Adipocyte (in vitro differentiated cells): Measurements from ENCODE around the gene SLC16A11.
"Not testable (repeated sequence)": the region's sequence is repeated elsewhere in the genome, so short reads cannot be mapped to it uniquely, and the experiment has no call there.

Source experiments
- DNase-seq: peaks from one replicate; pipeline ENCODE4 v3.0.0-alpha.2; 2015; ENCODE audit warnings: low read depth
- H3K27me3 ChIP-seq: replicated peaks from 2 replicates; pipeline ENCODE4 v1.7.0; 2013; ENCODE audit warnings: mild to moderate bottlenecking, low read length, moderate library complexity; ENCODE audit not compliant: control insufficient read depth, insufficient read depth
- H3K36me3 ChIP-seq: 2 replicates; pipeline ENCODE4 v1.7.0; 2013; ENCODE audit warnings: low read length, mild to moderate bottlenecking, moderate library complexity; ENCODE audit not compliant: control insufficient read depth, insufficient read depth, severe bottlenecking
- H3K4me1 ChIP-seq: 2 replicates; pipeline ENCODE4 v1.7.0; 2013; ENCODE audit warnings: mild to moderate bottlenecking, low read length, moderate library complexity; ENCODE audit not compliant: control insufficient read depth, insufficient read depth
- H3K4me3 ChIP-seq: 2 replicates; pipeline ENCODE4 v1.7.0; 2013; ENCODE audit warnings: mild to moderate bottlenecking, low read length, moderate library complexity
- H3K9ac ChIP-seq: 2 replicates; pipeline ENCODE4 v1.7.0; 2013; ENCODE audit warnings: mild to moderate bottlenecking, low read length, moderate library complexity
- H3K9me3 ChIP-seq: 2 replicates; pipeline ENCODE4 v1.7.0; 2013; ENCODE audit warnings: mild to moderate bottlenecking, low read length, moderate library complexity; ENCODE audit not compliant: control insufficient read depth

SLC16A11 gene

GRCh38 chr17:7050583-7050982 lies 6.7 kb upstream of the SLC16A11 start:
- H3K9me3 ChIP-seq, H3K36me3 ChIP-seq, H3K4me1 ChIP-seq, H3K9ac ChIP-seq, H3K4me3 ChIP-seq, DNase-seq: not testable (repeated sequence)
- H3K27me3 ChIP-seq, result peaks cover 34% of the 10 kb centered on the region

- Histone ChIP-seq H3K9ac (no peak overlapping the region), H3K4me1 (no peaks in the 10 kb centered on the region), H3K27me3 (peaks cover 31% of the 10 kb centered on the region), H3K9me3 (no peaks in the 10 kb centered on the region), H3K36me3 (no peaks in the 10 kb centered on the region), H3K4me3 (no peak overlapping the region)
- no peak for DNase-seq
Observed at GRCh38 chr17:7048968-7049367, 5.1 kb upstream of the SLC16A11 start.

GRCh38 chr17:7047566-7047965 lies 3.7 kb upstream of the SLC16A11 start:
- DNase-seq, result no peak
- Histone ChIP-seq H3K4me1 (peaks cover 10% of the 10 kb centered on the region), H3K27me3 (peaks cover 34% of the 10 kb centered on the region), H3K9ac (no peak overlapping the region), H3K9me3 (no peaks in the 10 kb centered on the region), H3K36me3 (no peaks in the 10 kb centered on the region), H3K4me3 (no peak overlapping the region)

GRCh38 chr17:7046725-7047397 lies 3.0 kb upstream of the SLC16A11 start:
- H3K27me3 ChIP-seq, result peaks cover 35% of the 10 kb centered on the region
- DNase-seq, H3K36me3 ChIP-seq: not testable (repeated sequence)

GRCh38 chr17:7046127-7046724 lies 2.3 kb upstream of the SLC16A11 start:
- H3K4me3 ChIP-seq, result no peak overlapping the region
- no peaks in the 10 kb centered on the region for H3K36me3 ChIP-seq
- DNase-seq, result no peak
- H3K9ac ChIP-seq, result no peak overlapping the region
- peaks cover 10% of the 10 kb centered on the region for H3K4me1 ChIP-seq
- H3K9me3 ChIP-seq, result no peaks in the 10 kb centered on the region
- H3K27me3 ChIP-seq, result peaks cover 35% of the 10 kb centered on the region

More at GRCh38 chr17:7046725-7047397, 3.0 kb upstream of the SLC16A11 start:
- H3K9ac ChIP-seq, H3K4me1 ChIP-seq, H3K9me3 ChIP-seq: not testable (repeated sequence)
- peak overlapping the region; percentile 44 for H3K4me3 ChIP-seq

- Histone ChIP-seq H3K36me3 (no peaks in the 10 kb centered on the region), H3K9me3 (no peaks in the 10 kb centered on the region), H3K4me3 (no peak overlapping the region), H3K9ac (no peak overlapping the region), H3K27me3 (peaks cover 30% of the 10 kb centered on the region), H3K4me1 (peaks cover 10% of the 10 kb centered on the region)
- DNase-seq, result peak; percentile 89
Observed at GRCh38 chr17:7045492-7046126, 1.7 kb upstream of the SLC16A11 start.

GRCh38 chr17:7043182-7043496 lies 753 bp downstream of the SLC16A11 start:
- Histone ChIP-seq H3K4me3 (peak overlapping the region; percentile 66), H3K27me3 (peaks cover 25% of the 10 kb centered on the region), H3K36me3 (no peaks in the 10 kb centered on the region), H3K9ac (peak overlapping the region; percentile 54), H3K4me1 (peaks cover 10% of the 10 kb centered on the region), H3K9me3 (no peaks in the 10 kb centered on the region)
- no peak for DNase-seq

- Histone ChIP-seq H3K4me1 (peaks cover 10% of the 10 kb centered on the region), H3K4me3 (peak overlapping the region; percentile 66), H3K9me3 (no peaks in the 10 kb centered on the region), H3K27me3 (peaks cover 21% of the 10 kb centered on the region), H3K9ac (peak overlapping the region; percentile 54), H3K36me3 (no peaks in the 10 kb centered on the region)
- no peak for DNase-seq
Observed at GRCh38 chr17:7042501-7043181, 1.3 kb downstream of the SLC16A11 start.

- Histone ChIP-seq H3K9me3 (no peaks in the 10 kb centered on the region), H3K4me1 (peaks cover 10% of the 10 kb centered on the region), H3K4me3 (no peak overlapping the region), H3K27me3 (peaks cover 18% of the 10 kb centered on the region), H3K36me3 (no peaks in the 10 kb centered on the region), H3K9ac (no peak overlapping the region)
- no peak for DNase-seq
Observed at GRCh38 chr17:7041607-7042500, 2.0 kb downstream of the SLC16A11 start.

- Histone ChIP-seq H3K36me3 (no peaks in the 10 kb centered on the region), H3K9ac (no peak overlapping the region), H3K9me3 (no peaks in the 10 kb centered on the region), H3K4me3 (no peak overlapping the region), H3K27me3 (peaks cover 18% of the 10 kb centered on the region), H3K4me1 (peaks cover 24% of the 10 kb centered on the region)
- DNase-seq, result no peak
Observed at GRCh38 chr17:7039832-7040231, 4.1 kb downstream of the SLC16A11 start.
